Gastrocnemius medialis (tissue), 4 donors: Measurements from ENCODE around the gene CPHXL. TPM values are rescaled to one million over a fixed set of nuclear protein-coding genes. Genes with fewer than 3 reads are reported as not detected.

Experiments used
- ATAC-seq, 2 donors: fragments of 150-250 bp; one replicate each; pipeline ENCODE4 v1.9.1; 2016
- DNase-seq, 2 donors: peaks; one replicate each; pipeline ENCODE4 v3.0.0-alpha.2; 2019
- H3K27ac ChIP-seq, 4 donors: fragments of 200-600 bp; sonication (generic); 1 replicate in 1 of 4; 2 replicates in 3 of 4; pipeline ENCODE4 v1.5.1; 2016 to 2018; ENCODE audit warnings: mild to moderate bottlenecking in 2 of 4, moderate library complexity in 1 of 4
- H3K27me3 ChIP-seq, 3 donors: fragments of 200-600 bp; sonication (generic) in 2 of 3; 1 replicate in 1 of 3; 2 replicates in 2 of 3; pipeline versions ENCODE4 v1.5.1 to v1.6.0; 2016 to 2019; ENCODE audit warnings: mild to moderate bottlenecking in 1 of 3, moderate library complexity in 1 of 3
- H3K36me3 ChIP-seq, 2 donors: fragments of 200-600 bp; sonication (generic) in 1 of 2; one replicate each; pipeline ENCODE4 v1.5.1; 2017 to 2018
- H3K4me1 ChIP-seq, 2 donors: fragments of 200-600 bp; sonication (generic) in 1 of 2; one replicate each; pipeline ENCODE4 v1.5.1; 2016 to 2017; ENCODE audit warnings: mild to moderate bottlenecking in 2 of 2
- H3K4me3 ChIP-seq, 4 donors: fragments of 200-600 bp; sonication (generic) in 3 of 4; 1 replicate in 1 of 4; 2 replicates in 3 of 4; pipeline ENCODE4 v1.5.1; 2016 to 2019; ENCODE audit warnings: mild to moderate bottlenecking in 2 of 4
- H3K9me3 ChIP-seq, 3 donors: fragments of 200-600 bp; sonication (generic) in 2 of 3; 1 replicate in 1 of 3; 2 replicates in 2 of 3; pipeline ENCODE4 v1.5.1; 2016 to 2019
- POLR2A ChIP-seq, 2 donors: fragments of 450-650 bp; IDR thresholded peaks; one replicate each; pipeline ENCODE4 v1.6.1; 2017; ENCODE audit warnings: antibody characterized with exemption in 2 of 2, mild to moderate bottlenecking in 2 of 2, moderate library complexity in 2 of 2
- in situ Hi-C, 4 donors: fragments of 200-750 bp; cut with MboI; loops; one replicate each; pipeline versions ENCODE4 v1.15.0 to v1.8.0; 2017; ENCODE audit warnings: low sequenced_read_pairs in 4 of 4
- intact Hi-C: fragments of 100-400 bp; cut with DNase I; formaldehyde crosslinking; loops from one replicate; pipeline ENCODE4 v1.15.1; 2023; ENCODE audit warnings: low total_unique reads
- total RNA-seq, 4 donors: library from RNA; depleted of rRNA; stranded (reverse); fragments of >200 nt; gene quantifications; one replicate each; pipeline versions ENCODE4 v1.1.0 to v1.2.3, GENCODE V29; 2016
- TF ChIP-seq, protein P1 (sequence below), 5 experiments: fragments of 450-650 bp in 3 of 5; fragments of 200-600 bp in 2 of 5; sonication (generic) in 2 of 5; IDR thresholded peaks in 4 of 5; conservative IDR thresholded peaks in 1 of 5; 1 replicate in 4 of 5; 2 replicates in 1 of 5; pipeline ENCODE4 v1.5.1; 2016 to 2019; ENCODE audit warnings: antibody characterized with exemption in 5 of 5, mild to moderate bottlenecking in 3 of 5, moderate library complexity in 3 of 5

Gene CPHXL
- total RNA-seq, 4 donors from 2014 or later = not detected

- in situ Hi-C loops = loop anchor here in 3 of 4 donors (10.0 to 25.0 kb wide), 3 partner anchors 273 to 571 kb away; partner anchors contain the start of genes CTRB1 (in 1 of the 3) and CTRB2 (in 1 of the 3)
- ATAC-seq = no peak
- Histone ChIP-seq H3K36me3 (no peaks in the 10 kb centered on the region), H3K4me3 (no peak overlapping the region), H3K27ac (no peak overlapping the region), H3K27me3 (no peaks in the 10 kb centered on the region), H3K9me3 (no peaks in the 10 kb centered on the region), H3K4me1 (no peaks in the 10 kb centered on the region)
- TF ChIP-seq, protein P1, sequence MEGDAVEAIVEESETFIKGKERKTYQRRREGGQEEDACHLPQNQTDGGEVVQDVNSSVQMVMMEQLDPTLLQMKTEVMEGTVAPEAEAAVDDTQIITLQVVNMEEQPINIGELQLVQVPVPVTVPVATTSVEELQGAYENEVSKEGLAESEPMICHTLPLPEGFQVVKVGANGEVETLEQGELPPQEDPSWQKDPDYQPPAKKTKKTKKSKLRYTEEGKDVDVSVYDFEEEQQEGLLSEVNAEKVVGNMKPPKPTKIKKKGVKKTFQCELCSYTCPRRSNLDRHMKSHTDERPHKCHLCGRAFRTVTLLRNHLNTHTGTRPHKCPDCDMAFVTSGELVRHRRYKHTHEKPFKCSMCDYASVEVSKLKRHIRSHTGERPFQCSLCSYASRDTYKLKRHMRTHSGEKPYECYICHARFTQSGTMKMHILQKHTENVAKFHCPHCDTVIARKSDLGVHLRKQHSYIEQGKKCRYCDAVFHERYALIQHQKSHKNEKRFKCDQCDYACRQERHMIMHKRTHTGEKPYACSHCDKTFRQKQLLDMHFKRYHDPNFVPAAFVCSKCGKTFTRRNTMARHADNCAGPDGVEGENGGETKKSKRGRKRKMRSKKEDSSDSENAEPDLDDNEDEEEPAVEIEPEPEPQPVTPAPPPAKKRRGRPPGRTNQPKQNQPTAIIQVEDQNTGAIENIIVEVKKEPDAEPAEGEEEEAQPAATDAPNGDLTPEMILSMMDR (IDR thresholded peaks at IDR 0.05 in 4 of 5, conservative IDR thresholded peaks at IDR 0.05 in 1 of 5) = no peak
- no peak for TF ChIP-seq POLR2A (IDR thresholded peaks at IDR 0.05)
- intact Hi-C loops = no loop called here
- DNase-seq = no peak
Measured at GRCh38 chr16:75758215-75758614, 31.9 kb upstream of the CPHXL start.

GRCh38 chr16:75754141-75754540 is 27.9 kb upstream of the CPHXL start:
- Histone ChIP-seq H3K4me3 (no peak overlapping the region), H3K27me3 (no peaks in the 10 kb centered on the region), H3K9me3 (no peaks in the 10 kb centered on the region), H3K4me1 (no peaks in the 10 kb centered on the region), H3K36me3 (no peaks in the 10 kb centered on the region), H3K27ac (no peak overlapping the region)
- intact Hi-C loops = no loop called here
- in situ Hi-C loops = loop anchor here in 3 of 4 donors (10.0 to 25.0 kb wide), 3 partner anchors 269 to 567 kb away; partner anchors contain the start of genes CTRB1 (in 1 of the 3) and CTRB2 (in 1 of the 3)
- DNase-seq = no peak
- no peak for ATAC-seq
- TF ChIP-seq, protein P1 (IDR thresholded peaks at IDR 0.05 in 4 of 5, conservative IDR thresholded peaks at IDR 0.05 in 1 of 5) = no peak
- no peak for TF ChIP-seq POLR2A (IDR thresholded peaks at IDR 0.05)

- Histone ChIP-seq H3K4me3 (no peak overlapping the region), H3K9me3 (no peaks in the 10 kb centered on the region), H3K4me1 (no peaks in the 10 kb centered on the region), H3K36me3 (no peaks in the 10 kb centered on the region), H3K27ac (no peak overlapping the region), H3K27me3 (no peaks in the 10 kb centered on the region)
- in situ Hi-C loops = loop anchor here in 3 of 4 donors (10.0 to 25.0 kb wide), 3 partner anchors 266 to 563 kb away; partner anchors contain the start of genes CTRB1 (in 1 of the 3) and CTRB2 (in 1 of the 3)
- TF ChIP-seq, protein P1 (IDR thresholded peaks at IDR 0.05 in 4 of 5, conservative IDR thresholded peaks at IDR 0.05 in 1 of 5) = no peak
- TF ChIP-seq POLR2A (IDR thresholded peaks at IDR 0.05) = no peak
- ATAC-seq = no peak
- no peak for DNase-seq
- intact Hi-C loops = no loop called here
Measured at GRCh38 chr16:75750528-75750927, 24.2 kb upstream of the CPHXL start.

- intact Hi-C loops = no loop called here
- ATAC-seq (no peak), DNase-seq (no peak)
- H3K4me3 ChIP-seq = no peak overlapping the region
- no peaks in the 10 kb centered on the region for H3K4me1 ChIP-seq
- no peaks in the 10 kb centered on the region for H3K27me3 ChIP-seq
- in situ Hi-C loops = no loop called here
- H3K36me3 ChIP-seq = no peaks in the 10 kb centered on the region
- no peaks in the 10 kb centered on the region for H3K9me3 ChIP-seq
- TF ChIP-seq POLR2A (IDR thresholded peaks at IDR 0.05) = no peak
- TF ChIP-seq, protein P1 (IDR thresholded peaks at IDR 0.05 in 4 of 5, conservative IDR thresholded peaks at IDR 0.05 in 1 of 5) = no peak
- no peak overlapping the region for H3K27ac ChIP-seq
Measured at GRCh38 chr16:75746359-75746758, 20.1 kb upstream of the CPHXL start.

DNA sequence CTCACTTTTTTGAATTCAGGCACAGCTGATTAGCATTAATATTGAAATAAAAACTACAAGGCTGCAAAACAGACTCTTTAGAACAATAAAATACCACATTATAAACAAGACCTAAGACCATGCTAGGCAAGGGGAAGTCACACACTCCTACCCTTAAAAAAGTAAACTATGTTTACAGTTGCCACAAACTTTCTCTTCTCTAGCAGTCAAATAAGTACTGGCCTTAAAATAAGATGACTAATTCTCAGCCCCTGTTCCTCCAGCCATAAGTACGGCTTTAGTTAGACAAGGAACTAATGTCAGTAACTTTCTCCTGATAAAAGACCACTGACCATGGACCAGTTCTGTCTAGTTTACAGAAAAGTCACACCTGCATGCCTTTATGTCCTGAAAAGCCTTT is 19.5 kb upstream of the CPHXL start:
- intact Hi-C loops = no loop called here
- no peaks in the 10 kb centered on the region for H3K9me3 ChIP-seq
- no peaks in the 10 kb centered on the region for H3K36me3 ChIP-seq
- H3K27ac ChIP-seq = no peak overlapping the region
- no peak for TF ChIP-seq POLR2A (IDR thresholded peaks at IDR 0.05)
- TF ChIP-seq, protein P1 (IDR thresholded peaks at IDR 0.05 in 4 of 5, conservative IDR thresholded peaks at IDR 0.05 in 1 of 5) = no peak
- DNase-seq (no peak), ATAC-seq (no peak)
- in situ Hi-C loops = no loop called here
- H3K4me1 ChIP-seq = no peaks in the 10 kb centered on the region
- H3K27me3 ChIP-seq = no peaks in the 10 kb centered on the region
- H3K4me3 ChIP-seq = no peak overlapping the region
